Fibroblast of lung (primary cell): ENCODE measurements around the gene IER3. TPM values are rescaled to one million over a fixed set of nuclear protein-coding genes. Genes with fewer than 3 reads are reported as not detected.

Experiments
- DNase-seq, 2 donors: peaks; one replicate each; pipeline versions ENCODE4 v3.0.0 to v3.0.0-alpha.2; 2010; ENCODE audit warnings: low read depth in 2 of 2
- H2AFZ ChIP-seq: 2 replicates; pipeline ENCODE4 v1.5.1; 2012; ENCODE audit warnings: low read length, control low read depth, inconsistent platforms
- H3K27ac ChIP-seq: 2 replicates; pipeline ENCODE4 v1.5.1; 2011; ENCODE audit warnings: low read length, control low read depth; ENCODE audit not compliant: insufficient read depth
- H3K27me3 ChIP-seq: 2 replicates; pipeline ENCODE4 v1.5.1; 2011; ENCODE audit warnings: mild to moderate bottlenecking, low read length; ENCODE audit not compliant: control insufficient read depth, insufficient read depth
- H3K36me3 ChIP-seq: 2 replicates; pipeline ENCODE4 v1.5.1; 2011; ENCODE audit warnings: low read length; ENCODE audit not compliant: control insufficient read depth, insufficient read depth
- H3K4me1 ChIP-seq: 2 replicates; pipeline ENCODE4 v1.5.1; 2011; ENCODE audit warnings: low read length; ENCODE audit not compliant: control insufficient read depth, insufficient read depth; ENCODE audit errors: extremely low read depth
- H3K4me2 ChIP-seq: 2 replicates; pipeline ENCODE4 v1.5.1; 2011; ENCODE audit warnings: low read length, control low read depth; ENCODE audit not compliant: insufficient read depth; ENCODE audit errors: extremely low read depth
- H3K4me3 ChIP-seq, 4 experiments: fragments of 200-600 bp in 1 of 4; sonication (generic) in 1 of 4; replicated peaks in 1 of 4; 2 replicates each; pipeline ENCODE4 v1.5.1; 2011 to 2016; ENCODE audit warnings: low read length in 4 of 4, low read depth in 3 of 4, mild to moderate bottlenecking in 3 of 4, control low read depth in 2 of 4, inconsistent platforms in 1 of 4, mixed read lengths in 1 of 4; ENCODE audit not compliant: insufficient read depth in 1 of 4; ENCODE audit errors: control extremely low read depth in 1 of 4
- H3K79me2 ChIP-seq: 2 replicates; pipeline ENCODE4 v1.5.1; 2012; ENCODE audit warnings: mild to moderate bottlenecking, low read length, inconsistent platforms; ENCODE audit not compliant: control insufficient read depth, insufficient read depth
- H3K9ac ChIP-seq: 2 replicates; pipeline ENCODE4 v1.5.1; 2011; ENCODE audit warnings: mild to moderate bottlenecking, low read length, control low read depth; ENCODE audit not compliant: insufficient read depth
- H3K9me3 ChIP-seq: 2 replicates; pipeline ENCODE4 v1.5.1; 2012; ENCODE audit warnings: low read depth, low read length; ENCODE audit not compliant: control insufficient read depth, insufficient read depth
- H4K20me1 ChIP-seq: 2 replicates; pipeline ENCODE4 v1.5.1; 2011; ENCODE audit warnings: low read length; ENCODE audit not compliant: control insufficient read depth, insufficient read depth; ENCODE audit errors: extremely low read depth
- EZH2 ChIP-seq: IDR thresholded peaks from 2 replicates; pipeline ENCODE4 v1.5.1; 2012; ENCODE audit warnings: low read length, control low read depth, mild to moderate bottlenecking; ENCODE audit errors: missing control alignments
- polyA plus RNA-seq, 2 donors: library from polyadenylated mRNA; depleted of rRNA in 1 of 2; stranded (reverse) in 1 of 2; unstranded in 1 of 2; fragments of >200 nt; gene quantifications; 2 replicates each; pipeline ENCODE4 v1.2.1, GENCODE V29; 2011 to 2012; ENCODE audit warnings: missing spikeins in 1 of 2
- total RNA-seq: library from RNA; depleted of rRNA; stranded (reverse); fragments of >200 nt; gene quantifications from 2 replicates; pipeline ENCODE4 v1.2.1, GENCODE V29; 2014
- TF ChIP-seq, protein P1 (sequence below), 2 donors: IDR thresholded peaks in 1 of 2; conservative IDR thresholded peaks in 1 of 2; 1 replicate in 1 of 2; 2 replicates in 1 of 2; pipeline ENCODE4 v1.5.1; 2011 to 2012; ENCODE audit warnings: low read length in 2 of 2, control low read depth in 1 of 2, inconsistent platforms in 1 of 2, low read depth in 1 of 2, mild to moderate bottlenecking in 1 of 2

IER3 gene
- total and polyA plus RNA-seq, 2 donors (not counting 1 experiment from before 2014, with no cell fraction given), result 34.2 to 43.3 TPM

DNA sequence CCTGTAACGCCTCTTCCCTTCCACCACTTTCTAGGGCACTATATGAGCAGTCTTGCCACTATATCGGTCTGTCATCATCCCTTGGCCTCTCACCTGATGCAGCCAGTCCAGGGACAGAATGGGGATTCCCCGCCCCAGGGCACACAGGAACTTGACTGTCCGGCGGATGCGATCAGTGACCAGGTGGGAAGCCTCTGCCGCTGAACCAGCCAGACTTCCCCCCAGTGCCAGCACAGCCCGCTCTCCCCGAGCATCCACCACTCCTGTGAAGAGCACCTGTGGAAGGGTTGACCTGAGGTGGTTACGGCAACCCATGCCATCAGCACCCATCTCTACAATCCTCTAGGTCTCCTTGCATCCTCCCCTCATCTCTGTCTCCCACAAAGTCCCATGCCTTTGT is 41.3 kb downstream of the IER3 start:
- Histone ChIP-seq H3K4me1 (no peaks in the 10 kb centered on the region), H3K9me3 (no peaks in the 10 kb centered on the region), H3K9ac (no peak overlapping the region), H3K27me3 (no peaks in the 10 kb centered on the region), H3K4me3 (no peak overlapping the region), H3K4me2 (no peak overlapping the region), H2AFZ (no peak overlapping the region), H3K27ac (no peak overlapping the region), H3K79me2 (no peaks in the 10 kb centered on the region), H3K36me3 (peaks cover 3% of the 10 kb centered on the region), H4K20me1 (no peaks in the 10 kb centered on the region)
- TF ChIP-seq, protein P1, sequence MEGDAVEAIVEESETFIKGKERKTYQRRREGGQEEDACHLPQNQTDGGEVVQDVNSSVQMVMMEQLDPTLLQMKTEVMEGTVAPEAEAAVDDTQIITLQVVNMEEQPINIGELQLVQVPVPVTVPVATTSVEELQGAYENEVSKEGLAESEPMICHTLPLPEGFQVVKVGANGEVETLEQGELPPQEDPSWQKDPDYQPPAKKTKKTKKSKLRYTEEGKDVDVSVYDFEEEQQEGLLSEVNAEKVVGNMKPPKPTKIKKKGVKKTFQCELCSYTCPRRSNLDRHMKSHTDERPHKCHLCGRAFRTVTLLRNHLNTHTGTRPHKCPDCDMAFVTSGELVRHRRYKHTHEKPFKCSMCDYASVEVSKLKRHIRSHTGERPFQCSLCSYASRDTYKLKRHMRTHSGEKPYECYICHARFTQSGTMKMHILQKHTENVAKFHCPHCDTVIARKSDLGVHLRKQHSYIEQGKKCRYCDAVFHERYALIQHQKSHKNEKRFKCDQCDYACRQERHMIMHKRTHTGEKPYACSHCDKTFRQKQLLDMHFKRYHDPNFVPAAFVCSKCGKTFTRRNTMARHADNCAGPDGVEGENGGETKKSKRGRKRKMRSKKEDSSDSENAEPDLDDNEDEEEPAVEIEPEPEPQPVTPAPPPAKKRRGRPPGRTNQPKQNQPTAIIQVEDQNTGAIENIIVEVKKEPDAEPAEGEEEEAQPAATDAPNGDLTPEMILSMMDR (conservative IDR thresholded peaks at IDR 0.05 in 1 of 2, IDR thresholded peaks at IDR 0.05 in 1 of 2; ENCODE audit: low read depth in 1 of 2, low read length in 2 of 2), result no peak
- no peak for TF ChIP-seq EZH2
- DNase-seq, result no peak

DNA sequence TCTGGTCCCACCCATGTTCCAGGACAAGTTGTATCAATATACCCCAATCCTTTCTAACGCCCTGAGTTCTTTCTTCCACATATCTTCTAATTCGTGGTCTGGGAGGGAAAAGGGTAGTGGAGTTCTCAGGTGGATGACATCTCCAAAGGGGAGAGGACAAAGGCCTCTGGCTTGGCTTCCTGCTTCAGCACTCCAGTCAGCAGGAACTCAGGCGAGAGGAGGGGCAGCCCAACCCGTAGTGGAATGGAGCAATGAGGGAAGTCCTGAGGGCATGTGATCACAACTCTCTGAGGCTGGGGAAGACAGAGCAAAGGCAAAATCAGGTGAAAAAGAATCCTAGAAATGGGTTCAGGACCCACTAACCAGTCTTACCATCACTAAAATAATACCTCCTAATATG is 44.0 kb downstream of the IER3 start:
- Histone ChIP-seq H3K27ac (no peak overlapping the region), H3K79me2 (no peaks in the 10 kb centered on the region), H3K27me3 (no peaks in the 10 kb centered on the region), H3K9me3 (no peaks in the 10 kb centered on the region), H4K20me1 (no peaks in the 10 kb centered on the region), H3K4me3 (no peak overlapping the region), H3K4me1 (peaks cover 1% of the 10 kb centered on the region), H3K9ac (no peak overlapping the region), H2AFZ (no peak overlapping the region), H3K4me2 (no peak overlapping the region), H3K36me3 (peaks cover 3% of the 10 kb centered on the region)
- TF ChIP-seq EZH2, result no peak
- TF ChIP-seq, protein P1 (conservative IDR thresholded peaks at IDR 0.05 in 1 of 2, IDR thresholded peaks at IDR 0.05 in 1 of 2; ENCODE audit: low read depth in 1 of 2, low read length in 2 of 2), result no peak
- DNase-seq, result no peak

- no peaks in the 10 kb centered on the region for H3K79me2 ChIP-seq
- H3K9ac ChIP-seq, result no peak overlapping the region
- no peak overlapping the region for H3K27ac ChIP-seq
- H3K27me3 ChIP-seq, result no peaks in the 10 kb centered on the region
- peaks cover 5% of the 10 kb centered on the region for H3K4me1 ChIP-seq
- H2AFZ ChIP-seq, result no peak overlapping the region
- peaks cover 3% of the 10 kb centered on the region for H3K36me3 ChIP-seq
- H3K4me2 ChIP-seq, result no peak overlapping the region
- no peak for TF ChIP-seq EZH2
- TF ChIP-seq, protein P1 (conservative IDR thresholded peaks at IDR 0.05 in 1 of 2, IDR thresholded peaks at IDR 0.05 in 1 of 2; ENCODE audit: low read depth in 1 of 2, low read length in 2 of 2), result no peak
- no peak overlapping the region for H3K4me3 ChIP-seq
- no peak for DNase-seq
- no peaks in the 10 kb centered on the region for H4K20me1 ChIP-seq
- H3K9me3 ChIP-seq, result no peaks in the 10 kb centered on the region
These were observed 47.9 kb downstream of the IER3 start for GRCh38 chr6:30696432-30696831.

Other genes with a start within 250 kb of the IER3 start
- gene GNL1, start 188.1 kb downstream of the IER3 start, total RNA-seq, result 50.1 and 67.0 TPM in 2 replicates
- gene GNL1, start 188.1 kb downstream of the IER3 start, polyA plus RNA-seq, result 33.4 and 35.2 TPM in 2 replicates
- 5.1 and 6.6 TPM in 2 replicates for gene PRR3, start 187.3 kb downstream of the IER3 start, total RNA-seq
- gene PRR3, start 187.3 kb downstream of the IER3 start, polyA plus RNA-seq, result 19.0 and 23.2 TPM in 2 replicates
- gene ABCF1, start 173.1 kb downstream of the IER3 start, total RNA-seq, result 35.5 and 37.2 TPM in 2 replicates
- gene ABCF1, start 173.1 kb downstream of the IER3 start, polyA plus RNA-seq, result 49.2 and 62.6 TPM in 2 replicates
- 18.2 and 28.2 TPM in 2 replicates for gene PPP1R10, start 127.3 kb downstream of the IER3 start, total RNA-seq
- gene PPP1R10, start 127.3 kb downstream of the IER3 start, polyA plus RNA-seq, result 25.2 and 35.5 TPM in 2 replicates
- 76.8 and 85.5 TPM in 2 replicates for gene MRPS18B, start 126.7 kb downstream of the IER3 start, total RNA-seq
- 53.1 and 79.5 TPM in 2 replicates for gene MRPS18B, start 126.7 kb downstream of the IER3 start, polyA plus RNA-seq
- gene ATAT1, start 117.7 kb downstream of the IER3 start, total RNA-seq, result 3.9 and 5.1 TPM in 2 replicates
- gene ATAT1, start 117.7 kb downstream of the IER3 start, polyA plus RNA-seq, result 6.8 and 8.8 TPM in 2 replicates
- 2.5 and 4.4 TPM in 2 replicates for gene C6orf136, start 97.4 kb downstream of the IER3 start, total RNA-seq
- 3.6 and 6.3 TPM in 2 replicates for gene C6orf136, start 97.4 kb downstream of the IER3 start, polyA plus RNA-seq
- gene DHX16, start 71.5 kb downstream of the IER3 start, total RNA-seq, result 33.1 and 34.8 TPM in 2 replicates
- gene DHX16, start 71.5 kb downstream of the IER3 start, polyA plus RNA-seq, result 22.5 and 33.2 TPM in 2 replicates
- 44.4 and 63.4 TPM in 2 replicates for gene PPP1R18, start 57.9 kb downstream of the IER3 start, total RNA-seq
- 92.6 and 122 TPM in 2 replicates for gene PPP1R18, start 57.9 kb downstream of the IER3 start, polyA plus RNA-seq
- gene NRM, start 53.6 kb downstream of the IER3 start, total RNA-seq, result 1.5 and 2.5 TPM in 2 replicates
- gene NRM, start 53.6 kb downstream of the IER3 start, polyA plus RNA-seq, result 18.3 and 39.6 TPM in 2 replicates
- gene MDC1, start 27.3 kb downstream of the IER3 start, total RNA-seq, result 3.3 and 5.0 TPM in 2 replicates
- 3.3 and 7.4 TPM in 2 replicates for gene MDC1, start 27.3 kb downstream of the IER3 start, polyA plus RNA-seq
- 432 and 551 TPM in 2 replicates for gene TUBB, start 24.2 kb downstream of the IER3 start, total RNA-seq
- gene TUBB, start 24.2 kb downstream of the IER3 start, polyA plus RNA-seq, result 1,493 and 2,513 TPM in 2 replicates
- gene FLOT1, start 1.9 kb downstream of the IER3 start, total RNA-seq, result 136 and 180 TPM in 2 replicates
- 301 TPM in 2 replicates for gene FLOT1, start 1.9 kb downstream of the IER3 start, polyA plus RNA-seq
- gene DDR1, start 140.0 kb upstream of the IER3 start, total RNA-seq, result 16.7 and 17.5 TPM in 2 replicates
- gene DDR1, start 140.0 kb upstream of the IER3 start, polyA plus RNA-seq, result 6.2 and 10.9 TPM in 2 replicates
- 8.7 and 12.2 TPM in 2 replicates for gene GTF2H4, start 163.7 kb upstream of the IER3 start, total RNA-seq
- gene GTF2H4, start 163.7 kb upstream of the IER3 start, polyA plus RNA-seq, result 15.3 and 25.3 TPM in 2 replicates
- gene VARS2, start 169.7 kb upstream of the IER3 start, total RNA-seq, result 13.1 and 20.5 TPM in 2 replicates
- gene VARS2, start 169.7 kb upstream of the IER3 start, polyA plus RNA-seq, result 6.8 and 11.4 TPM in 2 replicates
- gene SFTA2, start 187.6 kb upstream of the IER3 start, total RNA-seq, result not detected in 2 replicates
- not detected in 2 replicates for gene SFTA2, start 187.6 kb upstream of the IER3 start, polyA plus RNA-seq
- not detected in 2 replicates for gene MUCL3, start 196.4 kb upstream of the IER3 start, total RNA-seq
- gene MUCL3, start 196.4 kb upstream of the IER3 start, polyA plus RNA-seq, result 0.01 TPM in 1 of 2 replicates, not detected in the other
- gene MUC21, start 239.2 kb upstream of the IER3 start, total RNA-seq, result not detected in 2 replicates
- gene MUC21, start 239.2 kb upstream of the IER3 start, polyA plus RNA-seq, result not detected in 2 replicates